SK-N-SH (cell line): ENCODE measurements around the gene PIGZ. TPM values are rescaled to one million over a fixed set of nuclear protein-coding genes. Genes with fewer than 3 reads are reported as not detected.

Source experiments
- CTCF ChIA-PET: fragments of 300-600, 350-600 bp; formaldehyde crosslinking; extraction: SDS; loops from one replicate; lab custom pipeline; 2021; lab: Yijun Ruan, JAX
- POLR2A ChIA-PET: fragments of 350-600 bp; sonication (Branson Sonifier 250); formaldehyde crosslinking; extraction: SDS; loops from one replicate; lab custom pipeline; 2020; ENCODE audit warnings: antibody characterized with exemption, inconsistent platforms; lab: Yijun Ruan, JAX
- DNase-seq: peaks from one replicate; pipeline ENCODE4 v3.0.0; 2012
- H2AFZ ChIP-seq: fragments of 200-600 bp; sonication (generic); 2 replicates; pipeline ENCODE4 v1.8.1; 2016; ENCODE audit warnings: antibody characterized with exemption, mild to moderate bottlenecking, low read depth
- H3F3A ChIP-seq: fragments of 200-600 bp; sonication (generic); replicated peaks from 2 replicates; pipeline ENCODE3; 2016; ENCODE audit warnings: antibody characterized with exemption, mild to moderate bottlenecking; ENCODE audit not compliant: insufficient read depth
- H3K27ac ChIP-seq, 2 experiments: fragments of 200-500 bp in 1 of 2; fragments of 200-600 bp in 1 of 2; sonication (Bioruptor generic) in 1 of 2; sonication (generic), shearing (Covaris generic) in 1 of 2; 2 replicates each; pipeline versions ENCODE4 v1.5.1 to v1.6.1; 2014 to 2016; ENCODE audit warnings: low read depth in 2 of 2, inconsistent platforms in 1 of 2, low read length in 1 of 2, mild to moderate bottlenecking in 1 of 2, mixed read lengths in 1 of 2
- H3K27me3 ChIP-seq: fragments of 200-600 bp; sonication (generic), shearing (Covaris generic); 2 replicates; pipeline ENCODE4 v1.6.1; 2016; ENCODE audit warnings: mixed run types; ENCODE audit not compliant: insufficient read depth
- H3K36me3 ChIP-seq, 2 experiments: fragments of 200-500 bp in 1 of 2; fragments of 200-600 bp in 1 of 2; sonication (Bioruptor generic) in 1 of 2; sonication (generic) in 1 of 2; replicated peaks in 1 of 2; 2 replicates each; pipeline versions ENCODE3 to v1.5.1; 2014 to 2016; ENCODE audit warnings: low read length in 1 of 2, mild to moderate bottlenecking in 1 of 2; ENCODE audit not compliant: insufficient read depth in 2 of 2, control insufficient read depth in 1 of 2
- H3K4me1 ChIP-seq, 2 experiments: fragments of 200-500 bp in 1 of 2; fragments of 200-600 bp in 1 of 2; sonication (Bioruptor generic) in 1 of 2; sonication (generic), shearing (Covaris generic) in 1 of 2; 2 replicates each; pipeline versions ENCODE4 v1.5.1 to v1.6.1; 2014 to 2016; ENCODE audit warnings: low read depth in 1 of 2, low read length in 1 of 2, mixed run types in 1 of 2; ENCODE audit not compliant: insufficient read depth in 2 of 2, control insufficient read depth in 1 of 2
- H3K4me2 ChIP-seq: fragments of 200-600 bp; sonication (generic), shearing (Covaris generic); 2 replicates; pipeline ENCODE4 v1.6.1; 2017; ENCODE audit warnings: mixed run types
- H3K4me3 ChIP-seq, 2 experiments: fragments of 200-500 bp in 1 of 2; fragments of 200-600 bp in 1 of 2; sonication (Bioruptor generic) in 1 of 2; sonication (generic), shearing (Covaris generic) in 1 of 2; 2 replicates each; pipeline versions ENCODE4 v1.5.1 to v1.8.1; 2014 to 2016; ENCODE audit warnings: low read depth in 2 of 2, inconsistent platforms in 1 of 2, low read length in 1 of 2, mild to moderate bottlenecking in 1 of 2, mixed read lengths in 1 of 2, moderate library complexity in 1 of 2
- H3K79me2 ChIP-seq: fragments of 200-600 bp; sonication (generic); 2 replicates; pipeline ENCODE4 v1.8.1; 2017; ENCODE audit warnings: mild to moderate bottlenecking; ENCODE audit not compliant: insufficient read depth
- H3K9ac ChIP-seq: fragments of 200-600 bp; sonication (generic); 2 replicates; pipeline ENCODE4 v1.6.1; 2017; ENCODE audit warnings: mixed run types
- H3K9me2 ChIP-seq: fragments of 200-600 bp; sonication (generic); 2 replicates; pipeline ENCODE4 v1.6.1; 2017; ENCODE audit warnings: mixed run types
- H3K9me3 ChIP-seq: fragments of 200-600 bp; sonication (generic); 2 replicates; pipeline ENCODE4 v1.6.1; 2017; ENCODE audit warnings: mixed run types, mild to moderate bottlenecking, moderate library complexity
- H4K20me1 ChIP-seq: fragments of 200-600 bp; sonication (generic); 2 replicates; pipeline ENCODE4 v1.6.1; 2017; ENCODE audit warnings: mild to moderate bottlenecking, mixed run types; ENCODE audit not compliant: insufficient read depth
- EP300 ChIP-seq, 2 experiments: IDR thresholded peaks; 2 replicates each; pipeline versions ENCODE4 v1.4.0 to v1.6.1; 2012; ENCODE audit warnings: borderline replicate concordance in 1 of 2, low read depth in 1 of 2, low read length in 1 of 2
- FOXM1 ChIP-seq: IDR thresholded peaks from 2 replicates; pipeline ENCODE4 v1.4.0; 2012; ENCODE audit warnings: low read depth, mild to moderate bottlenecking
- GABPA ChIP-seq: IDR thresholded peaks from 2 replicates; pipeline ENCODE4 v1.4.0; 2012; ENCODE audit warnings: low read depth, mild to moderate bottlenecking
- NFIC ChIP-seq: IDR thresholded peaks from 2 replicates; pipeline ENCODE4 v1.4.0; 2012; ENCODE audit warnings: borderline replicate concordance
- POLR2AphosphoS5 ChIP-seq: IDR thresholded peaks from 2 replicates; pipeline ENCODE4 v1.6.1; 2012; ENCODE audit warnings: low read depth, low read length
- RAD21 ChIP-seq: IDR thresholded peaks from 2 replicates; pipeline ENCODE4 v1.6.1; 2012; ENCODE audit warnings: mild to moderate bottlenecking, low read length
- RXRA ChIP-seq: IDR thresholded peaks from 2 replicates; pipeline ENCODE4 v1.4.0; 2012; ENCODE audit warnings: low read depth, mild to moderate bottlenecking, borderline replicate concordance
- TAF1 ChIP-seq: IDR thresholded peaks from 2 replicates; pipeline ENCODE4 v1.6.1; 2012; ENCODE audit warnings: low read depth, mild to moderate bottlenecking, low read length, moderate library complexity, borderline replicate concordance
- TEAD4 ChIP-seq: IDR thresholded peaks from 2 replicates; pipeline ENCODE4 v1.4.0; 2012; ENCODE audit warnings: mild to moderate bottlenecking, borderline replicate concordance; ENCODE audit not compliant: insufficient read depth
- WGBS: methylation state at CpG from one replicate; pipeline ENCODE4 v1.1.6; 2017; ENCODE audit warnings: low lambda C conversion rate; 5-methylcytosine and 5-hydroxymethylcytosine counted together
- polyA plus RNA-seq, 3 experiments: library from polyadenylated mRNA; depleted of rRNA; stranded (reverse); fragments of >200 nt; gene quantifications; 2 replicates each; pipeline ENCODE4 v1.2.3, GENCODE V29; 2012
- TF ChIP-seq, protein P1 (sequence below): fragments of 150-350 bp; IDR thresholded peaks from 2 replicates; pipeline ENCODE4 v1.6.1; 2016; ENCODE audit warnings: mild to moderate bottlenecking, low read depth, low read length
- TF ChIP-seq, protein P2 (sequence below): IDR thresholded peaks from 2 replicates; pipeline ENCODE4; 2012
- TF ChIP-seq, protein P3 (sequence below): IDR thresholded peaks from 2 replicates; pipeline ENCODE4 v1.4.0; 2012; ENCODE audit warnings: low read depth, borderline replicate concordance
- TF ChIP-seq, protein P4 (sequence below): fragments of 150-350 bp; IDR thresholded peaks from 2 replicates; pipeline ENCODE4 v1.6.1; 2017; ENCODE audit warnings: antibody characterized with exemption, low read length, low read depth, borderline replicate concordance

Gene PIGZ
- polyA plus RNA-seq, 1 of the 3 experiments (the other 2 are of a cell fraction), result 5.0 TPM

DNA sequence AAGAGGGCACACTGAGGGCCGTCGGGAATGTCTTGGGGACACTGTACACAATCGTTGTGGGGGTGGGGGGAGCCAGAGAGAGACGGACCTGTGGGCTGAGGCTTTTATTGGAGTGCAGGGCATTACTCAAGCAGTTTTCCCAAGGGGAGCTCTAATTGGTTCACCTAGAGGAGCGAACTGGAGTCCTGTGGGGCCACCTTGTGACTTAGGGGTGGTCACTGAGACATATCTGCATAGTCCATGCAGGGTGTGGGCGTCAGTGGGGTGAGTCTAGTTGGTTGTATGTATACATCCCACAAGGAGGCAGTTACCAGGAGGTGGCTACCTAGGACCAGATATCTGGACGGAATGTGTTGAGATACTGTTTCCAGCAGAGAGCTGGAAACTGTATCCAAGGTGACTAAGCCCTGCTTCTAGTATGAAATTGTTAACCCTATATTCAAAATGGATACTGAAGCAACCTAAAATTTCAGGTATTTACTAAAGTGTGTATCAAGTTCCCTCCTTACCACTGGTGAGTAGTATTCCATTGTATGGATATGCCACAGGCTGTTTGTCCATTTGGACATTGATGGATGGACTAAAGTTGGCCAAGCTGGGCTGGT lies 2.6 kb upstream of the PIGZ start:
- H3K27ac ChIP-seq, result no peak overlapping the region
- no peaks in the 10 kb centered on the region for H3F3A ChIP-seq
- no peaks in the 10 kb centered on the region for H3K27me3 ChIP-seq
- H3K9ac ChIP-seq, result no peak overlapping the region
- POLR2A ChIA-PET, result no interaction called here
- H3K79me2 ChIP-seq, result no peaks in the 10 kb centered on the region
- CTCF ChIA-PET, result interaction anchor here (0.9 to 3.7 kb wide), 13 partner anchors 8 to 218 kb away, joined by 3 to 23 read pairs (median 6); partner anchors contain the start of gene NCBP2
- no peak for DNase-seq
- H4K20me1 ChIP-seq, result no peaks in the 10 kb centered on the region
- no peak overlapping the region for H2AFZ ChIP-seq
- 64% methylated on average over 6 of the region's 7 CpGs for WGBS
- TF ChIP-seq, protein P1, sequence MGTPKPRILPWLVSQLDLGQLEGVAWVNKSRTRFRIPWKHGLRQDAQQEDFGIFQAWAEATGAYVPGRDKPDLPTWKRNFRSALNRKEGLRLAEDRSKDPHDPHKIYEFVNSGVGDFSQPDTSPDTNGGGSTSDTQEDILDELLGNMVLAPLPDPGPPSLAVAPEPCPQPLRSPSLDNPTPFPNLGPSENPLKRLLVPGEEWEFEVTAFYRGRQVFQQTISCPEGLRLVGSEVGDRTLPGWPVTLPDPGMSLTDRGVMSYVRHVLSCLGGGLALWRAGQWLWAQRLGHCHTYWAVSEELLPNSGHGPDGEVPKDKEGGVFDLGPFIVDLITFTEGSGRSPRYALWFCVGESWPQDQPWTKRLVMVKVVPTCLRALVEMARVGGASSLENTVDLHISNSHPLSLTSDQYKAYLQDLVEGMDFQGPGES, result no peak
- TF ChIP-seq, protein P2, sequence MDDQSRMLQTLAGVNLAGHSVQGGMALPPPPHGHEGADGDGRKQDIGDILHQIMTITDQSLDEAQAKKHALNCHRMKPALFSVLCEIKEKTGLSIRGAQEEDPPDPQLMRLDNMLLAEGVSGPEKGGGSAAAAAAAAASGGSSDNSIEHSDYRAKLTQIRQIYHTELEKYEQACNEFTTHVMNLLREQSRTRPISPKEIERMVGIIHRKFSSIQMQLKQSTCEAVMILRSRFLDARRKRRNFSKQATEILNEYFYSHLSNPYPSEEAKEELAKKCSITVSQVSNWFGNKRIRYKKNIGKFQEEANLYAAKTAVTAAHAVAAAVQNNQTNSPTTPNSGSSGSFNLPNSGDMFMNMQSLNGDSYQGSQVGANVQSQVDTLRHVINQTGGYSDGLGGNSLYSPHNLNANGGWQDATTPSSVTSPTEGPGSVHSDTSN, result no peak
- TF ChIP-seq, protein P3, sequence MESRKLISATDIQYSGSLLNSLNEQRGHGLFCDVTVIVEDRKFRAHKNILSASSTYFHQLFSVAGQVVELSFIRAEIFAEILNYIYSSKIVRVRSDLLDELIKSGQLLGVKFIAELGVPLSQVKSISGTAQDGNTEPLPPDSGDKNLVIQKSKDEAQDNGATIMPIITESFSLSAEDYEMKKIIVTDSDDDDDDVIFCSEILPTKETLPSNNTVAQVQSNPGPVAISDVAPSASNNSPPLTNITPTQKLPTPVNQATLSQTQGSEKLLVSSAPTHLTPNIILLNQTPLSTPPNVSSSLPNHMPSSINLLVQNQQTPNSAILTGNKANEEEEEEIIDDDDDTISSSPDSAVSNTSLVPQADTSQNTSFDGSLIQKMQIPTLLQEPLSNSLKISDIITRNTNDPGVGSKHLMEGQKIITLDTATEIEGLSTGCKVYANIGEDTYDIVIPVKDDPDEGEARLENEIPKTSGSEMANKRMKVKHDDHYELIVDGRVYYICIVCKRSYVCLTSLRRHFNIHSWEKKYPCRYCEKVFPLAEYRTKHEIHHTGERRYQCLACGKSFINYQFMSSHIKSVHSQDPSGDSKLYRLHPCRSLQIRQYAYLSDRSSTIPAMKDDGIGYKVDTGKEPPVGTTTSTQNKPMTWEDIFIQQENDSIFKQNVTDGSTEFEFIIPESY, result no peak
- TF ChIP-seq POLR2AphosphoS5, result no peak
- TF ChIP-seq TEAD4, result no peak
- no peak for TF ChIP-seq RXRA
- no peak for TF ChIP-seq TAF1
- no peak for TF ChIP-seq NFIC
- TF ChIP-seq, protein P4, sequence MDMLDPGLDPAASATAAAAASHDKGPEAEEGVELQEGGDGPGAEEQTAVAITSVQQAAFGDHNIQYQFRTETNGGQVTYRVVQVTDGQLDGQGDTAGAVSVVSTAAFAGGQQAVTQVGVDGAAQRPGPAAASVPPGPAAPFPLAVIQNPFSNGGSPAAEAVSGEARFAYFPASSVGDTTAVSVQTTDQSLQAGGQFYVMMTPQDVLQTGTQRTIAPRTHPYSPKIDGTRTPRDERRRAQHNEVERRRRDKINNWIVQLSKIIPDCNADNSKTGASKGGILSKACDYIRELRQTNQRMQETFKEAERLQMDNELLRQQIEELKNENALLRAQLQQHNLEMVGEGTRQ, result no peak
- no peak for TF ChIP-seq FOXM1
- no peak for TF ChIP-seq EP300 (IDR thresholded peaks at IDR 0.05; ENCODE audit: borderline replicate concordance in 1 of 2, low read depth in 1 of 2, low read length in 1 of 2)
- no peak for TF ChIP-seq RAD21
- TF ChIP-seq GABPA, result no peak
- TF ChIP-seq, all 33 proteins: peak for 0
- Histone ChIP-seq H3K4me1 (peaks cover 0 to 6% of the 10 kb centered on the region in 2 experiments; a peak in 1 of 4 replicates), H3K9me2 (no peaks in the 10 kb centered on the region), H3K4me3 (no peak overlapping the region), H3K36me3 (no peaks in the 10 kb centered on the region), H3K4me2 (no peak overlapping the region), H3K9me3 (no peaks in the 10 kb centered on the region)
